ENCODE results near the gene CD38.

GRCh38 chr4:15777697-15778288 is 335 bp upstream of the CD38 start:
- TF ChIP-seq CTCF (IDR thresholded peaks at IDR 0.05) (no peak), POLR2A (IDR thresholded peaks at IDR 0.05) (no peak)

Measured in body of pancreas (tissue), 4 donors.